Ovary (tissue), 3 donors: ENCODE results near the gene PITPNC1.

Source experiments
- CTCF ChIP-seq, 3 donors: fragments of 450-650 bp in 2 of 3; fragments of 200-600 bp in 1 of 3; IDR thresholded peaks; one replicate each; pipeline versions ENCODE4 v1.5.1 to v1.8.0; 2016 to 2022; ENCODE audit warnings: antibody characterized with exemption in 3 of 3, mild to moderate bottlenecking in 1 of 3
- EP300 ChIP-seq: sonication (generic); formaldehyde crosslinking; IDR thresholded peaks from one replicate; pipeline ENCODE4 v1.6.1; 2017; ENCODE audit warnings: antibody characterized with exemption
- POLR2A ChIP-seq: fragments of 450-650 bp; IDR thresholded peaks from one replicate; pipeline ENCODE4 v1.6.1; 2017; ENCODE audit warnings: antibody characterized with exemption, mild to moderate bottlenecking, moderate library complexity
- donor health status: DM: no; HTN: no; CAD: no.

- TF ChIP-seq EP300 (no peak), POLR2A (no peak), CTCF (IDR thresholded peaks at IDR 0.05) (no peak)
These were observed 143.3 kb downstream of the PITPNC1 start for GRCh38 chr17:67520252-67520906.
